Osteocyte (in vitro differentiated cells): ENCODE measurements around the gene AFF3. TPM values are rescaled to one million over a fixed set of nuclear protein-coding genes. Genes with fewer than 3 reads are reported as not detected.

ENCODE experiments used
- DNase-seq: peaks from one replicate; pipeline ENCODE4 v3.0.0; 2021; ENCODE audit warnings: mixed read lengths; ENCODE audit not compliant: unreplicated experiment; ENCODE audit errors: extremely low spot score
- H3K27ac Mint-ChIP-seq: one replicate; pipeline ENCODE4 v1.8.0; 2021; ENCODE audit warnings: mild to moderate bottlenecking, mixed read lengths; ENCODE audit not compliant: unreplicated experiment
- H3K27me3 Mint-ChIP-seq: one replicate; pipeline ENCODE4 v1.8.0; 2021; ENCODE audit warnings: mixed read lengths; ENCODE audit not compliant: unreplicated experiment
- H3K36me3 Mint-ChIP-seq: one replicate; pipeline ENCODE4 v1.8.0; 2021; ENCODE audit warnings: mixed read lengths; ENCODE audit not compliant: unreplicated experiment
- H3K4me1 Mint-ChIP-seq: one replicate; pipeline ENCODE4 v1.8.0; 2021; ENCODE audit warnings: mixed read lengths; ENCODE audit not compliant: unreplicated experiment
- H3K4me3 Mint-ChIP-seq: one replicate; pipeline ENCODE4 v1.8.0; 2021; ENCODE audit warnings: mild to moderate bottlenecking, moderate library complexity, mixed read lengths; ENCODE audit not compliant: unreplicated experiment
- H3K9me3 Mint-ChIP-seq: one replicate; pipeline ENCODE4 v1.8.0; 2021; ENCODE audit warnings: mixed read lengths; ENCODE audit not compliant: unreplicated experiment
- CTCF ChIP-seq: fragments of 200-600 bp; sonication (generic); IDR thresholded peaks from 2 replicates; pipeline ENCODE4 v1.5.0; 2021; ENCODE audit warnings: antibody characterized with exemption, mild to moderate bottlenecking, moderate library complexity
- total RNA-seq: library from RNA; stranded (reverse); gene quantifications from 2 replicates; pipeline ENCODE4 v1.2.1, GENCODE V29; 2021

AFF3 gene
- total RNA-seq, 1 donor from 2014 or later, result 248 TPM

- no peak for DNase-seq
- TF ChIP-seq CTCF, result no peak
- no peaks in the 10 kb centered on the region for H3K27me3 Mint-ChIP-seq
- H3K27ac Mint-ChIP-seq, result peak overlapping the region; percentile 81
- H3K36me3 Mint-ChIP-seq, result peaks cover 42% of the 10 kb centered on the region
- no peaks in the 10 kb centered on the region for H3K9me3 Mint-ChIP-seq
- H3K4me3 Mint-ChIP-seq, result no peak overlapping the region
- H3K4me1 Mint-ChIP-seq, result peaks cover 31% of the 10 kb centered on the region
These were observed 443.5 kb downstream of the AFF3 start for GRCh38 chr2:99698896-99699295.

GRCh38 chr2:99697811-99698568 is 444.4 kb downstream of the AFF3 start:
- H3K4me1 Mint-ChIP-seq, result peaks cover 23% of the 10 kb centered on the region
- H3K4me3 Mint-ChIP-seq, result no peak overlapping the region
- no peaks in the 10 kb centered on the region for H3K27me3 Mint-ChIP-seq

GRCh38 chr2:99695944-99696253 is 446.5 kb downstream of the AFF3 start:
- no peak for DNase-seq
- Mint-ChIP-seq H3K9me3 (no peaks in the 10 kb centered on the region), H3K36me3 (peaks cover 39% of the 10 kb centered on the region), H3K27me3 (no peaks in the 10 kb centered on the region), H3K4me1 (peaks cover 36% of the 10 kb centered on the region), H3K27ac (no peak overlapping the region), H3K4me3 (no peak overlapping the region)
- no peak for TF ChIP-seq CTCF

More at GRCh38 chr2:99697811-99698568, 444.4 kb downstream of the AFF3 start:
- DNase-seq, result no peak
- H3K27ac Mint-ChIP-seq, result no peak overlapping the region
- no peak for TF ChIP-seq CTCF
- no peaks in the 10 kb centered on the region for H3K9me3 Mint-ChIP-seq
- peaks cover 36% of the 10 kb centered on the region for H3K36me3 Mint-ChIP-seq

- Mint-ChIP-seq H3K4me1 (peaks cover 36% of the 10 kb centered on the region), H3K9me3 (no peaks in the 10 kb centered on the region), H3K27ac (no peak overlapping the region), H3K4me3 (no peak overlapping the region), H3K27me3 (no peaks in the 10 kb centered on the region), H3K36me3 (peaks cover 38% of the 10 kb centered on the region)
- no peak for TF ChIP-seq CTCF
- peak; percentile 64 for DNase-seq
These were observed 447.1 kb downstream of the AFF3 start for GRCh38 chr2:99695130-99695943.

GRCh38 chr2:99694331-99694730 is 448.1 kb downstream of the AFF3 start:
- H3K4me1 Mint-ChIP-seq, result peaks cover 37% of the 10 kb centered on the region
- H3K36me3 Mint-ChIP-seq, result peaks cover 36% of the 10 kb centered on the region
- DNase-seq, result peak; percentile 48
- H3K9me3 Mint-ChIP-seq, result no peaks in the 10 kb centered on the region
- no peak for TF ChIP-seq CTCF
- H3K27ac Mint-ChIP-seq, result no peak overlapping the region
- H3K4me3 Mint-ChIP-seq, result no peak overlapping the region
- no peaks in the 10 kb centered on the region for H3K27me3 Mint-ChIP-seq
